ENCODE data around the gene PHYKPL.
"Not testable (repeated sequence)": the region's sequence is repeated elsewhere in the genome, so short reads cannot be mapped to it uniquely, and the experiment has no call there.

PHYKPL gene

GRCh38 chr5:178240341-178240741, 7.7 kb upstream of the PHYKPL start:
- H3K4me1 ChIP-seq (ENCODE audit: low read length) = no peaks in the 10 kb centered on the region
- H2AFZ ChIP-seq (ENCODE audit: low read length) = no peak overlapping the region
- TF ChIP-seq EZH2 (optimal IDR thresholded peaks at IDR 0.05; ENCODE audit: low read depth, low read length) (no peak), CTCF (IDR thresholded peaks at IDR 0.05; ENCODE audit: low read length) (no peak), EZH2phosphoT487 (IDR thresholded peaks at IDR 0.05; ENCODE audit: low read length) (no peak)
- H3K9me2 ChIP-seq (replicated peaks; ENCODE audit: insufficient read depth, low read length) = no peaks in the 10 kb centered on the region
- no peaks in the 10 kb centered on the region for H3K79me2 ChIP-seq (ENCODE audit: low read length)
- H3K27ac ChIP-seq (ENCODE audit: low read length) = no peak overlapping the region
- no peaks in the 10 kb centered on the region for H3K9me3 ChIP-seq (replicated peaks; ENCODE audit: insufficient read depth, low read length)
- no peaks in the 10 kb centered on the region; the same call in 1 of the 2 replicates for H3K27me3 ChIP-seq (replicated peaks; ENCODE audit: insufficient read depth, low read length)
- no peak overlapping the region for H3K9ac ChIP-seq (ENCODE audit: low read length)
- no peak overlapping the region for H3K4me2 ChIP-seq (ENCODE audit: low read depth, low read length)
- H4K20me1 ChIP-seq (ENCODE audit: insufficient read depth, low read length) = no peaks in the 10 kb centered on the region
- no peak overlapping the region for H3K4me3 ChIP-seq (ENCODE audit: low read length)
- no peak for DNase-seq
- no peaks in the 10 kb centered on the region for H3F3A ChIP-seq (ENCODE audit: insufficient read depth, low read length)
- no peaks in the 10 kb centered on the region for H3K36me3 ChIP-seq (replicated peaks; ENCODE audit: insufficient read depth, low read length)

GRCh38 chr5:178239626-178240301, 7.2 kb upstream of the PHYKPL start:
- DNase-seq; H3K9ac ChIP-seq (ENCODE audit: low read length); H3K4me2 ChIP-seq (ENCODE audit: low read depth, low read length); H3K4me3 ChIP-seq (ENCODE audit: low read length); H3K36me3 ChIP-seq (replicated peaks; ENCODE audit: insufficient read depth, low read length); H2AFZ ChIP-seq (ENCODE audit: low read length); H3K4me1 ChIP-seq (ENCODE audit: low read length); H4K20me1 ChIP-seq (ENCODE audit: insufficient read depth, low read length); H3K27me3 ChIP-seq (replicated peaks; ENCODE audit: insufficient read depth, low read length); H3K9me2 ChIP-seq (replicated peaks; ENCODE audit: insufficient read depth, low read length); H3K9me3 ChIP-seq (replicated peaks; ENCODE audit: insufficient read depth, low read length); H3K79me2 ChIP-seq (ENCODE audit: low read length); H3F3A ChIP-seq (ENCODE audit: insufficient read depth, low read length); H3K27ac ChIP-seq (ENCODE audit: low read length): not testable (repeated sequence)

- Histone ChIP-seq H3K27me3 (replicated peaks; ENCODE audit: insufficient read depth, low read length) (no peaks in the 10 kb centered on the region; the same call in 1 of the 2 replicates), H3K4me1 (ENCODE audit: low read length) (peaks cover 4% of the 10 kb centered on the region; the same call in 1 of the 2 replicates), H3K27ac (ENCODE audit: low read length) (no peak overlapping the region), H3K4me3 (ENCODE audit: low read length) (no peak overlapping the region), H3K36me3 (replicated peaks; ENCODE audit: insufficient read depth, low read length) (no peaks in the 10 kb centered on the region), H2AFZ (ENCODE audit: low read length) (no peak overlapping the region), H3K9me3 (replicated peaks; ENCODE audit: insufficient read depth, low read length) (no peaks in the 10 kb centered on the region), H3F3A (ENCODE audit: insufficient read depth, low read length) (no peaks in the 10 kb centered on the region), H4K20me1 (ENCODE audit: insufficient read depth, low read length) (no peaks in the 10 kb centered on the region), H3K79me2 (ENCODE audit: low read length) (no peaks in the 10 kb centered on the region), H3K9ac (ENCODE audit: low read length) (no peak overlapping the region), H3K4me2 (ENCODE audit: low read depth, low read length) (no peak overlapping the region), H3K9me2 (replicated peaks; ENCODE audit: insufficient read depth, low read length) (no peaks in the 10 kb centered on the region)
- TF ChIP-seq CTCF (IDR thresholded peaks at IDR 0.05; ENCODE audit: low read length) = no peak
- TF ChIP-seq EZH2 (optimal IDR thresholded peaks at IDR 0.05; ENCODE audit: low read depth, low read length) = no peak
- no peak for TF ChIP-seq EZH2phosphoT487 (IDR thresholded peaks at IDR 0.05; ENCODE audit: low read length)
- no peak for DNase-seq
Observed at GRCh38 chr5:178238711-178239592, 6.3 kb upstream of the PHYKPL start.

Measured in MM.1S (cell line).